WI38 (cell line): ENCODE measurements around the gene DLGAP5.

ENCODE experiments used
- H3K4me3 ChIP-seq: 2 replicates; pipeline ENCODE4 v1.5.1; 2011; ENCODE audit warnings: low read depth, mild to moderate bottlenecking, control low read depth, low read length
- CTCF ChIP-seq: IDR thresholded peaks from 2 replicates; pipeline ENCODE4 v1.5.1; 2012; ENCODE audit warnings: low read depth, mild to moderate bottlenecking, control low read depth, low read length

Gene DLGAP5

GRCh38 chr14:55118761-55119160, 72.6 kb downstream of the DLGAP5 start:
- H3K4me3 ChIP-seq: no peak overlapping the region
- TF ChIP-seq CTCF: no peak

- no peak overlapping the region for H3K4me3 ChIP-seq
- no peak for TF ChIP-seq CTCF
Observed at GRCh38 chr14:55117803-55118441, 73.5 kb downstream of the DLGAP5 start.

GRCh38 chr14:55116246-55117030, 74.9 kb downstream of the DLGAP5 start:
- no peak overlapping the region for H3K4me3 ChIP-seq
- TF ChIP-seq CTCF: no peak

GRCh38 chr14:55115861-55116245, 75.5 kb downstream of the DLGAP5 start:
- TF ChIP-seq CTCF: no peak
- no peak overlapping the region for H3K4me3 ChIP-seq

- no peak overlapping the region for H3K4me3 ChIP-seq
- TF ChIP-seq CTCF: no peak
Observed at GRCh38 chr14:55115460-55115859, 75.9 kb downstream of the DLGAP5 start.

- TF ChIP-seq CTCF: no peak
- H3K4me3 ChIP-seq: no peak overlapping the region
Observed at GRCh38 chr14:55114720-55115119, 76.7 kb downstream of the DLGAP5 start.

- no peak overlapping the region for H3K4me3 ChIP-seq
- TF ChIP-seq CTCF: no peak
Observed at GRCh38 chr14:55111122-55111708, 80.2 kb downstream of the DLGAP5 start.
